Cerebellar cortex (tissue), 1 donor: Measurements from ENCODE around the gene PDE11A.

Experiments used
- DNase-seq: peaks from one replicate; pipeline ENCODE4 v3.0.0-alpha.2; 2015; ENCODE audit warnings: low spot score

Gene PDE11A

GRCh38 chr2:177921726-177922125, 150.9 kb downstream of the PDE11A start:
- no peak for DNase-seq

GRCh38 chr2:177917169-177917568, 155.4 kb downstream of the PDE11A start:
- no peak for DNase-seq

GRCh38 chr2:177916342-177916741, 156.2 kb downstream of the PDE11A start:
- DNase-seq: no peak

GRCh38 chr2:177914247-177914646, 158.3 kb downstream of the PDE11A start:
- DNase-seq: peak; percentile 55

- DNase-seq: no peak
These were observed 162.6 kb downstream of the PDE11A start for GRCh38 chr2:177909962-177910361.

GRCh38 chr2:177908824-177909223, 163.8 kb downstream of the PDE11A start:
- DNase-seq: no peak

GRCh38 chr2:177908182-177908581, 164.4 kb downstream of the PDE11A start:
- no peak for DNase-seq

GRCh38 chr2:177906041-177906718, 166.4 kb downstream of the PDE11A start:
- peak; percentile 46 for DNase-seq

- DNase-seq: no peak
These were observed 166.9 kb downstream of the PDE11A start for GRCh38 chr2:177905640-177906039.

- no peak for DNase-seq
These were observed 170.0 kb downstream of the PDE11A start for GRCh38 chr2:177902395-177903163.

GRCh38 chr2:177900082-177900481, 172.5 kb downstream of the PDE11A start:
- DNase-seq: no peak

GRCh38 chr2:177897278-177897677, 175.3 kb downstream of the PDE11A start:
- DNase-seq: no peak

GRCh38 chr2:177896587-177896986, 176.0 kb downstream of the PDE11A start:
- DNase-seq: no peak

- DNase-seq: no peak
These were observed 178.0 kb downstream of the PDE11A start for GRCh38 chr2:177894546-177894945.

GRCh38 chr2:177893880-177894279, 178.7 kb downstream of the PDE11A start:
- DNase-seq: no peak

GRCh38 chr2:177891533-177891932, 181.0 kb downstream of the PDE11A start:
- no peak for DNase-seq

- DNase-seq: no peak
These were observed 182.6 kb downstream of the PDE11A start for GRCh38 chr2:177889818-177890460.

GRCh38 chr2:177888581-177888980, 184.0 kb downstream of the PDE11A start:
- DNase-seq: no peak

- no peak for DNase-seq
These were observed 184.9 kb downstream of the PDE11A start for GRCh38 chr2:177887722-177888121.

GRCh38 chr2:177886824-177887223, 185.8 kb downstream of the PDE11A start:
- no peak for DNase-seq

- no peak for DNase-seq
These were observed 186.6 kb downstream of the PDE11A start for GRCh38 chr2:177885828-177886466.

GRCh38 chr2:177883177-177883576, 189.4 kb downstream of the PDE11A start:
- DNase-seq: no peak

GRCh38 chr2:177882501-177882900, 190.1 kb downstream of the PDE11A start:
- DNase-seq: no peak
